Measurements from ENCODE around the gene CCNB2. TPM values are rescaled to one million over a fixed set of nuclear protein-coding genes. Genes with fewer than 3 reads are reported as not detected.

The CCNB2 gene
- total and polyA plus RNA-seq, 2 donors (not counting 3 experiments of a cell fraction or from before 2014, with no cell fraction given), result 55.9 to 65.2 TPM

DNA sequence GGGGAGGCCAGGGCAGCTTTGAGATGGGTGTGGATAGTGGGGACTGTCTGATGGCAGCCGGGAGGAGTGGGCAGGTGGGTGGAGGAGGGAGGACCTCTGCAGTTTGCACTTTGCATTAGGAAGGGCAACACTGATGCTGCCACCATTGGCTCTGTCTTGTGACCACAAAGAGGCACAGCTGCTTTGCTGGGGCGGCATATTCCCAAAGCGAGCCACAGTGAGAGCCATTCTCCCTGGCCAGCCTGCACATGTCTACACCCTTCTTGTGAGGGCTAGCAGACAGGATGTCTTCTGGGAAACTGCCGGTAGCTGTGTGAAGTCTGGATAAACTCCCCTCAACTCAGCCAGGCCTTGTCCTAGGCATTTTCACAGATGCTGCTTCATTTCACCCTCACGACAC, 38.3 kb downstream of the CCNB2 start:
- Histone ChIP-seq H3K9ac (replicated peaks; ENCODE audit: extremely low read depth, insufficient read depth, low read length) (no peak overlapping the region), H3K4me3 (replicated peaks in 1 of 3; ENCODE audit: insufficient read depth in 1 of 3, low read depth in 1 of 3, low read length in 3 of 3) (no peak overlapping the region), H3K4me1 (ENCODE audit: control insufficient read depth, extremely low read depth, insufficient read depth, low read length) (no peaks in the 10 kb centered on the region), H3K9me3 (replicated peaks; ENCODE audit: control insufficient read depth, insufficient read depth, low read length) (no peaks in the 10 kb centered on the region), H3K27me3 (ENCODE audit: control insufficient read depth in 2 of 2, insufficient read depth in 2 of 2, low read length in 2 of 2) (no peaks in the 10 kb centered on the region), H2AFZ (ENCODE audit: low read depth, low read length) (no peak overlapping the region), H3K27ac (ENCODE audit: insufficient read depth, low read depth, low read length) (no peak overlapping the region), H3K9me1 (replicated peaks; ENCODE audit: control insufficient read depth, extremely low read depth, insufficient read depth, low read length) (no peaks in the 10 kb centered on the region), H3K36me3 (ENCODE audit: control insufficient read depth in 2 of 2, extremely low read depth in 1 of 2, insufficient read depth in 2 of 2, low read length in 2 of 2) (peaks cover 4 to 20% of the 10 kb centered on the region in 2 experiments), H4K20me1 (replicated peaks; ENCODE audit: control insufficient read depth, extremely low read depth, insufficient read depth, low read length) (no peaks in the 10 kb centered on the region), H3K4me2 (ENCODE audit: insufficient read depth, low read length) (no peak overlapping the region), H3K79me2 (ENCODE audit: control insufficient read depth, insufficient read depth, low read length) (no peaks in the 10 kb centered on the region)
- dilution Hi-C loops (cut with MboI; ENCODE audit: extremely low pct_ligation_motif_present, low sequenced_read_pairs), result no loop called here
- no peak for DNase-seq (ENCODE audit: low read depth, low spot score)
- ChIA-PET CTCF (interaction anchor here (1.2 kb wide), 1 partner anchor 163 kb away, joined by 3 read pairs; no protein-coding TSS in a partner anchor), POLR2A (no interaction called here)
- TF ChIP-seq MYC (IDR thresholded peaks at IDR 0.05; ENCODE audit: low read depth, low read length) (no peak), EZH2 (IDR thresholded peaks at IDR 0.05; ENCODE audit: borderline replicate concordance, low read depth, low read length, severe bottlenecking) (no peak), GATA2 (IDR thresholded peaks at IDR 0.05; ENCODE audit: insufficient read depth, insufficient read length, low read depth, low read length) (no peak), FOS (IDR thresholded peaks at IDR 0.05; ENCODE audit: borderline replicate concordance, insufficient read depth, low read length) (no peak), POLR2A (IDR thresholded peaks at IDR 0.05; ENCODE audit: low read depth, low read length) (no peak), JUN (IDR thresholded peaks at IDR 0.05; ENCODE audit: borderline replicate concordance, insufficient read depth, insufficient read length, low read depth) (no peak), POLR2AphosphoS5 (IDR thresholded peaks at IDR 0.05; ENCODE audit: insufficient read depth, low read depth, low read length) (no peak)
- TF ChIP-seq, protein P1, sequence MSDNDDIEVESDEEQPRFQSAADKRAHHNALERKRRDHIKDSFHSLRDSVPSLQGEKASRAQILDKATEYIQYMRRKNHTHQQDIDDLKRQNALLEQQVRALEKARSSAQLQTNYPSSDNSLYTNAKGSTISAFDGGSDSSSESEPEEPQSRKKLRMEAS (IDR thresholded peaks at IDR 0.05; ENCODE audit: insufficient read depth, insufficient read length), result no peak
- TF ChIP-seq, protein P2, sequence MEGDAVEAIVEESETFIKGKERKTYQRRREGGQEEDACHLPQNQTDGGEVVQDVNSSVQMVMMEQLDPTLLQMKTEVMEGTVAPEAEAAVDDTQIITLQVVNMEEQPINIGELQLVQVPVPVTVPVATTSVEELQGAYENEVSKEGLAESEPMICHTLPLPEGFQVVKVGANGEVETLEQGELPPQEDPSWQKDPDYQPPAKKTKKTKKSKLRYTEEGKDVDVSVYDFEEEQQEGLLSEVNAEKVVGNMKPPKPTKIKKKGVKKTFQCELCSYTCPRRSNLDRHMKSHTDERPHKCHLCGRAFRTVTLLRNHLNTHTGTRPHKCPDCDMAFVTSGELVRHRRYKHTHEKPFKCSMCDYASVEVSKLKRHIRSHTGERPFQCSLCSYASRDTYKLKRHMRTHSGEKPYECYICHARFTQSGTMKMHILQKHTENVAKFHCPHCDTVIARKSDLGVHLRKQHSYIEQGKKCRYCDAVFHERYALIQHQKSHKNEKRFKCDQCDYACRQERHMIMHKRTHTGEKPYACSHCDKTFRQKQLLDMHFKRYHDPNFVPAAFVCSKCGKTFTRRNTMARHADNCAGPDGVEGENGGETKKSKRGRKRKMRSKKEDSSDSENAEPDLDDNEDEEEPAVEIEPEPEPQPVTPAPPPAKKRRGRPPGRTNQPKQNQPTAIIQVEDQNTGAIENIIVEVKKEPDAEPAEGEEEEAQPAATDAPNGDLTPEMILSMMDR (IDR thresholded peaks at IDR 0.05; ENCODE audit: extremely low read depth in 1 of 2, insufficient read depth in 1 of 2, low read depth in 1 of 2, low read length in 2 of 2), result no peak
- intact Hi-C loops (cut with micrococcal nuclease), result no loop called here
- FAIRE-seq, result no peak
- no TSS peak for BruUV-seq (replicated peaks)

Data from endothelial cell of umbilical vein (primary cell).